OCI-LY1 (cell line): ENCODE results near the gene SLC17A4.

Source experiments
- H2AFZ ChIP-seq: fragments of 200-600 bp; sonication (generic), shearing (Covaris generic); 2 replicates; pipeline ENCODE4 v1.6.0; 2014; ENCODE audit warnings: antibody characterized with exemption, mild to moderate bottlenecking, low read length
- H3F3A ChIP-seq: fragments of 200-600 bp; sonication (generic), shearing (Covaris generic); 2 replicates; pipeline ENCODE4 v1.6.0; 2014; ENCODE audit warnings: mild to moderate bottlenecking, antibody characterized with exemption, low read length, moderate library complexity; ENCODE audit not compliant: insufficient read depth
- H3K27ac ChIP-seq: fragments of 200-600 bp; sonication (generic); 2 replicates; pipeline ENCODE4 v1.5.1; 2014; ENCODE audit warnings: low read length, mixed run types, mild to moderate bottlenecking, low read depth; ENCODE audit not compliant: poor library complexity, severe bottlenecking
- H3K27me3 ChIP-seq: fragments of 200-600 bp; sonication (generic); 2 replicates; pipeline ENCODE4 v1.6.0; 2014; ENCODE audit warnings: antibody characterized with exemption, mild to moderate bottlenecking, low read length, moderate library complexity; ENCODE audit not compliant: insufficient read depth
- H3K36me3 ChIP-seq: fragments of 200-600 bp; sonication (generic); 2 replicates; pipeline ENCODE4 v1.6.1; 2014; ENCODE audit warnings: mild to moderate bottlenecking, antibody characterized with exemption, low read length, moderate library complexity, mixed read lengths; ENCODE audit not compliant: insufficient read depth
- H3K4me1 ChIP-seq: fragments of 200-600 bp; sonication (generic); 2 replicates; pipeline ENCODE4 v1.5.1; 2014; ENCODE audit warnings: mild to moderate bottlenecking, low read length, moderate library complexity; ENCODE audit not compliant: insufficient read depth, severe bottlenecking
- H3K4me2 ChIP-seq: fragments of 200-600 bp; sonication (generic), shearing (Covaris generic); 2 replicates; pipeline ENCODE4 v1.6.1; 2014; ENCODE audit warnings: low read length
- H3K4me3 ChIP-seq: fragments of 200-600 bp; sonication (generic); 2 replicates; pipeline ENCODE4 v1.5.1; 2014; ENCODE audit warnings: low read length, low read depth, mild to moderate bottlenecking, mixed read lengths; ENCODE audit not compliant: poor library complexity, severe bottlenecking
- H3K79me2 ChIP-seq: fragments of 200-600 bp; shearing (Covaris generic); 2 replicates; pipeline ENCODE4 v1.6.1; 2016; ENCODE audit warnings: mixed run types, low read length, mixed read lengths; ENCODE audit not compliant: insufficient read depth
- H3K9ac ChIP-seq: fragments of 200-600 bp; sonication (generic), shearing (Covaris generic); 2 replicates; pipeline ENCODE4 v1.6.1; 2014; ENCODE audit warnings: mild to moderate bottlenecking, low read length, mixed read lengths
- H3K9me2 ChIP-seq: fragments of 200-600 bp; sonication (generic), shearing (Covaris generic); 2 replicates; pipeline ENCODE4 v1.6.1; 2014; ENCODE audit warnings: low read depth, mild to moderate bottlenecking, low read length, mixed read lengths
- H3K9me3 ChIP-seq: fragments of 200-600 bp; shearing (Covaris generic); 2 replicates; pipeline ENCODE4 v1.6.1; 2014; ENCODE audit warnings: low read length, mixed read lengths
- H4K20me1 ChIP-seq: fragments of 200-600 bp; sonication (generic), shearing (Covaris generic); 2 replicates; pipeline ENCODE4 v1.6.0; 2016; ENCODE audit warnings: mild to moderate bottlenecking, low read length; ENCODE audit not compliant: insufficient read depth
- EZH2 ChIP-seq: fragments of 200-600 bp; sonication (generic), shearing (Covaris generic); IDR thresholded peaks from 2 replicates; pipeline ENCODE4 v1.8.0; 2017; ENCODE audit warnings: borderline replicate concordance, mixed run types, mild to moderate bottlenecking, antibody characterized with exemption, low read length, moderate library complexity, mixed read lengths
- TF ChIP-seq, protein P1 (sequence below): fragments of 200-600 bp; sonication (generic), shearing (Covaris generic); IDR thresholded peaks from 2 replicates; pipeline ENCODE4 v1.5.1; 2017; ENCODE audit warnings: mild to moderate bottlenecking, antibody characterized with exemption, low read length, moderate library complexity, mixed read lengths

SLC17A4 gene

GRCh38 chr6:25792016-25792415 lies 37.5 kb downstream of the SLC17A4 start:
- H3K27me3 ChIP-seq, result no peaks in the 10 kb centered on the region
- no peaks in the 10 kb centered on the region for H3K4me1 ChIP-seq
- no peaks in the 10 kb centered on the region for H4K20me1 ChIP-seq
- no peak overlapping the region for H2AFZ ChIP-seq
- no peak overlapping the region for H3K27ac ChIP-seq
- no peaks in the 10 kb centered on the region for H3K79me2 ChIP-seq
- H3K9me3 ChIP-seq, result no peaks in the 10 kb centered on the region
- TF ChIP-seq EZH2, result no peak
- TF ChIP-seq, protein P1, sequence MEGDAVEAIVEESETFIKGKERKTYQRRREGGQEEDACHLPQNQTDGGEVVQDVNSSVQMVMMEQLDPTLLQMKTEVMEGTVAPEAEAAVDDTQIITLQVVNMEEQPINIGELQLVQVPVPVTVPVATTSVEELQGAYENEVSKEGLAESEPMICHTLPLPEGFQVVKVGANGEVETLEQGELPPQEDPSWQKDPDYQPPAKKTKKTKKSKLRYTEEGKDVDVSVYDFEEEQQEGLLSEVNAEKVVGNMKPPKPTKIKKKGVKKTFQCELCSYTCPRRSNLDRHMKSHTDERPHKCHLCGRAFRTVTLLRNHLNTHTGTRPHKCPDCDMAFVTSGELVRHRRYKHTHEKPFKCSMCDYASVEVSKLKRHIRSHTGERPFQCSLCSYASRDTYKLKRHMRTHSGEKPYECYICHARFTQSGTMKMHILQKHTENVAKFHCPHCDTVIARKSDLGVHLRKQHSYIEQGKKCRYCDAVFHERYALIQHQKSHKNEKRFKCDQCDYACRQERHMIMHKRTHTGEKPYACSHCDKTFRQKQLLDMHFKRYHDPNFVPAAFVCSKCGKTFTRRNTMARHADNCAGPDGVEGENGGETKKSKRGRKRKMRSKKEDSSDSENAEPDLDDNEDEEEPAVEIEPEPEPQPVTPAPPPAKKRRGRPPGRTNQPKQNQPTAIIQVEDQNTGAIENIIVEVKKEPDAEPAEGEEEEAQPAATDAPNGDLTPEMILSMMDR, result no peak
- no peak overlapping the region for H3K4me2 ChIP-seq
- no peaks in the 10 kb centered on the region for H3F3A ChIP-seq
- no peak overlapping the region for H3K9ac ChIP-seq
- H3K9me2 ChIP-seq, result no peaks in the 10 kb centered on the region
- no peaks in the 10 kb centered on the region for H3K36me3 ChIP-seq
- no peak overlapping the region for H3K4me3 ChIP-seq

DNA sequence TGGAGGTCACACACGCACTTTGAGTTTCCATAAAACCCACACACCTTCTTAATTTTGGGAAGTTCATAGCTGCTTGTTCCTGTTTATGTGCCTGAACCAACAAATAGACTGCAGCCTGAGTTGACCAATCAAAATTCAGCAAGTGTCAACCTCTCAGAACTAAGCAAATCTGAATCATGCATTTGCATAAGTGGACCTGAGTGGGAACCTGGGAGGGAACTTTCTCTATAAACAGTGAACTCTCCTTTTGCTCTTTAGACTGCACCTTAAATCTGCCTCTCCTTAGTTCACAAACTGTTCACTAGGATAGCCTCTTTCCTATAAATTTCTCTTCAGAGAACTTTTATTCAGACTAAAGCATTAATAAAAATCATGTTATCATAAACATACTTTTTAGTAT lies 39.4 kb downstream of the SLC17A4 start:
- TF ChIP-seq EZH2, result no peak
- TF ChIP-seq, protein P1, result no peak
- Histone ChIP-seq H3K4me3 (no peak overlapping the region), H2AFZ (no peak overlapping the region), H3K27me3 (no peaks in the 10 kb centered on the region), H4K20me1 (no peaks in the 10 kb centered on the region), H3K36me3 (no peaks in the 10 kb centered on the region), H3K27ac (no peak overlapping the region), H3K9me2 (no peaks in the 10 kb centered on the region), H3K4me1 (no peaks in the 10 kb centered on the region), H3K79me2 (no peaks in the 10 kb centered on the region), H3K9me3 (no peaks in the 10 kb centered on the region), H3F3A (no peaks in the 10 kb centered on the region), H3K9ac (no peak overlapping the region), H3K4me2 (no peak overlapping the region)

DNA sequence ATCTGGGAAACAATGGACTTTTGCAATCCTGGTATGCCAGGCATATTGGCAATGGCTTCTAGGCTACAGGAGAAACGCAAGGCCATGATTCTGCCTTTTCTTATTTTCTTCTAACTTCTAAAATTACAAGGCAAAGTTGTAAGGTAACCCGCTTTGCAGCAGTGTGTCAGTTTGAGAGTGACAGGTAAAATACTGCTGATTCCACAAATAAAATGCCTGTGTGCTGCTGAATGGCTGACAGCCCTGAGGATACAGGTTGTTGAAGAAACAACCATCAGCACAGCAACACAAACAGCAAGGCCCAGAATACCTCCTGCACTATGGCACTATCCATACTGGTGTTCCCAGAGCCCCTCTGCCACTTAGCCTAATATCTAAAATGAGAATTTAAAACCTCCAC lies 40.2 kb downstream of the SLC17A4 start:
- H3K4me1 ChIP-seq, result no peaks in the 10 kb centered on the region
- H2AFZ ChIP-seq, result no peak overlapping the region
- no peaks in the 10 kb centered on the region for H3K79me2 ChIP-seq
- TF ChIP-seq, protein P1, result no peak
- TF ChIP-seq EZH2, result no peak
- no peak overlapping the region for H3K9ac ChIP-seq
- no peaks in the 10 kb centered on the region for H3F3A ChIP-seq
- no peaks in the 10 kb centered on the region for H3K27me3 ChIP-seq
- H3K36me3 ChIP-seq, result no peaks in the 10 kb centered on the region
- H3K4me3 ChIP-seq, result no peak overlapping the region
- H3K4me2 ChIP-seq, result no peak overlapping the region
- no peak overlapping the region for H3K27ac ChIP-seq
- no peaks in the 10 kb centered on the region for H3K9me3 ChIP-seq
- no peaks in the 10 kb centered on the region for H4K20me1 ChIP-seq
- H3K9me2 ChIP-seq, result no peaks in the 10 kb centered on the region
